OCI-M2 (cell line): ENCODE results near the gene MYRF.

ENCODE experiments used
- DNase-seq: peaks from one replicate; lab custom pipeline; 2025; ENCODE audit not compliant: unreplicated experiment; lab: John Stamatoyannopoulos, UW

The MYRF gene

GRCh38 chr11:61718621-61719302, 33.7 kb upstream of the MYRF start:
- no peak for DNase-seq

GRCh38 chr11:61719978-61720377, 32.5 kb upstream of the MYRF start:
- no peak for DNase-seq

GRCh38 chr11:61720597-61720996, 31.8 kb upstream of the MYRF start:
- no peak for DNase-seq

- no peak for DNase-seq
Measured at GRCh38 chr11:61724437-61724836, 28.0 kb upstream of the MYRF start.

- DNase-seq: no peak
Measured at GRCh38 chr11:61725781-61726231, 26.6 kb upstream of the MYRF start.

- no peak for DNase-seq
Measured at GRCh38 chr11:61726775-61727174, 25.7 kb upstream of the MYRF start.

- no peak for DNase-seq
Measured at GRCh38 chr11:61727401-61727811, 25.0 kb upstream of the MYRF start.

- no peak for DNase-seq
Measured at GRCh38 chr11:61728066-61728939, 24.1 kb upstream of the MYRF start.

GRCh38 chr11:61728940-61729219, 23.6 kb upstream of the MYRF start:
- no peak for DNase-seq

- no peak for DNase-seq
Measured at GRCh38 chr11:61730240-61730994, 22.0 kb upstream of the MYRF start.

- DNase-seq: no peak
Measured at GRCh38 chr11:61731211-61731951, 21.1 kb upstream of the MYRF start.

- DNase-seq: no peak
Measured at GRCh38 chr11:61731952-61732675, 20.3 kb upstream of the MYRF start.

GRCh38 chr11:61732705-61733104, 19.7 kb upstream of the MYRF start:
- no peak for DNase-seq

- peak; percentile 8 for DNase-seq
Measured at GRCh38 chr11:61733120-61733978, 19.1 kb upstream of the MYRF start.

GRCh38 chr11:61734767-61735166, 17.7 kb upstream of the MYRF start:
- no peak for DNase-seq

GRCh38 chr11:61735391-61735790, 17.0 kb upstream of the MYRF start:
- no peak for DNase-seq

GRCh38 chr11:61736310-61736709, 16.1 kb upstream of the MYRF start:
- no peak for DNase-seq

GRCh38 chr11:61737131-61737530, 15.3 kb upstream of the MYRF start:
- DNase-seq: no peak

GRCh38 chr11:61737636-61738386, 14.6 kb upstream of the MYRF start:
- no peak for DNase-seq
